Raji (cell line): ENCODE measurements around the gene GTF2F1.

Experiments
- POLR2A ChIP-seq: IDR thresholded peaks from 2 replicates; pipeline ENCODE4 v1.6.1; 2011; ENCODE audit warnings: low read depth, low read length, control low read depth; ENCODE audit not compliant: insufficient read depth

GTF2F1 gene, protein sequence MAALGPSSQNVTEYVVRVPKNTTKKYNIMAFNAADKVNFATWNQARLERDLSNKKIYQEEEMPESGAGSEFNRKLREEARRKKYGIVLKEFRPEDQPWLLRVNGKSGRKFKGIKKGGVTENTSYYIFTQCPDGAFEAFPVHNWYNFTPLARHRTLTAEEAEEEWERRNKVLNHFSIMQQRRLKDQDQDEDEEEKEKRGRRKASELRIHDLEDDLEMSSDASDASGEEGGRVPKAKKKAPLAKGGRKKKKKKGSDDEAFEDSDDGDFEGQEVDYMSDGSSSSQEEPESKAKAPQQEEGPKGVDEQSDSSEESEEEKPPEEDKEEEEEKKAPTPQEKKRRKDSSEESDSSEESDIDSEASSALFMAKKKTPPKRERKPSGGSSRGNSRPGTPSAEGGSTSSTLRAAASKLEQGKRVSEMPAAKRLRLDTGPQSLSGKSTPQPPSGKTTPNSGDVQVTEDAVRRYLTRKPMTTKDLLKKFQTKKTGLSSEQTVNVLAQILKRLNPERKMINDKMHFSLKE

DNA sequence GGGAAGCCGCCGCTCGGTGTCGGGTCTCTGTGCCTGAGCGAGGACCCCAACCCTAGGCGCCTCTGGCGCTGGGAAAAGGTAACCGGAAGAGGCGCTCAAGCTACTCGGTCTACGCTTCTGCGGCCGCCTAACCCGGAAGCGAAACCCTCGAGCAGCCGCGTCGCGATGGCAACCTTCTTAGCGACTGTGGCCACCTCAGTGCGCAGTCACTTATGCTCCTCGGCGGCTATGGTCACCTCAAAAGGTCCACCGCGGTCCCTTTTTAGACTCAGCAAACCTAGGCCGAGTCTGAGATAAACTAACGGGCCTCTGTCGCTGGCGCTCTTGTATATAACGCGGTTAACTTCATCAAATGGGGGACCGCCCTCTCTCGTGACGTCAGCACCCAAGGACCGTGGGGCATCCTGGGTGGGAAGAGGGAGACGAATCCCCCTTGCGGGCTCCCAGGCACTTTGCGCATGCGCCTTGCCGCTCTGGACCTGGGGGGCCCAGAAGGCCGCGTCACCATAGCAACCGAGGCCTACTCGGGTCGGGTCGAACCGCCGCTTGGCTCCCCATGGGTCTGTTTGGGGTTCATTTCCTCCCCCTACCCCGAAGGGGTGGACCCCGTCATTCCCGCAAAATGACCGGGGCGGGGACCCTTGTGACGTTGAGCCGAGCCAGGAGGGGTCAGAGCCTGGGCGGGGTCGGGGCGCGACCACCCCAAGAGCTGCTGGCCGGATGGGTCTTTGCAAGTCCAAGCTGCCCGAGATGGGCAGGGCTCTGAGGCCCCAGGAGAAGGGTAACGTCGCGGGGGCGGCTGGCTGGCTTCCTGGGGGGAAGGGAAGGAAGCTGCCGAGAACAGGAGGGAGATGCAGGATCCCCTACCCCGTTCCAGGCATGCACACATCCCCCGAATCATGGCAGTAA lies at the start of gene GTF2F1:
Gene GTF2F1, minus strand, starts transcription at position 91 of the 909 bp plus-strand sequence. CDS start 169 bp downstream, outside the sequence.
- peak; percentile 70 for TF ChIP-seq POLR2A

DNA sequence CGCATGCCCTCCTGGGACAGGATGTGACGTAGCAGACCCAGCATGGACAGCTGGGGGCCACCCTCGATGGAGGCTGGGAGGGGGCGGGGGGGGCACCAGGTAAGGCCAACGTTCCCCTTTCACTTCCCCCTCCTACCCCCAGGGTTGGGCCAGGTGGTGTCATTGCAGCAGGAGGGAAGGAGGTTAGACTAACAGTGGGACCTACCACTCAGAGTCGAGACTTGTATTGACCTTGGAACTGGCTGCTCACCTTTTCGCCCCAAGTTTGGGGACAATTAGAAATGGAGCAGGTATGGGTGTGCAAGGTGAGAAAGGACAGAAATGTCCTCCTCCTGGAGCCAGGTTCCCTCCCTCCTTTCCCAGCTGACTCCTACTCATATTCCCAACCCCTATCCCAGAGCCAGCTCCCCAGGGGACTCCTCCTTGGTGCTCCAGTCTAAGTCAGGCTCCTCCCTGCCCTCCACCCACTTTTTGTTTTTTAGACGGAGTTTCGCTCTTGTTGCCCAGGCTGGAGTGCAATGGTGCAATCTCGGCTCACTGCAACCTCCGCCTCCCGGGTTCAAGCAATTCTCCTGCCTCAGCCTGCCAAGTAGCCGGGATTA lies 49.2 kb upstream of the GTF2F1 start:
- no peak for TF ChIP-seq POLR2A

DNA sequence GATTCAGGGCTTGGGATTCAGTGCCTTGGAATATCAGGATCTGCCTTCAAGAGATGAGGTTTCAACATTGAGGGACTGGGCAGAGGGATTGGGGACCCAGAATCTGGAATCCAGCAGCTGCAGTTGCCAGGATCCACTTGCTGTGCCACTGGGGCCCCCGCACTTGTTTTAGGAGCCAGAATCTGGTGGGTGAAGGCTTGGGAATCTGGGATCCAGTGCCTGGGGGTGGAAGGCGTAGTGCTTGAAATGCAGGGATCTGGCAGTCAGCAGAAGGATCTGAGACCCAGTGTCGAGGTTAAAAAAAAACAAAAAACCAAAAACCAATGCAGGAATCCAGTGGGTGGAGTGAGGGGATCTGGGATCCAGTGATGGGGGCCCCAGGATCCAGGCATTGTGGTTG lies 47.9 kb upstream of the GTF2F1 start:
- no peak for TF ChIP-seq POLR2A

DNA sequence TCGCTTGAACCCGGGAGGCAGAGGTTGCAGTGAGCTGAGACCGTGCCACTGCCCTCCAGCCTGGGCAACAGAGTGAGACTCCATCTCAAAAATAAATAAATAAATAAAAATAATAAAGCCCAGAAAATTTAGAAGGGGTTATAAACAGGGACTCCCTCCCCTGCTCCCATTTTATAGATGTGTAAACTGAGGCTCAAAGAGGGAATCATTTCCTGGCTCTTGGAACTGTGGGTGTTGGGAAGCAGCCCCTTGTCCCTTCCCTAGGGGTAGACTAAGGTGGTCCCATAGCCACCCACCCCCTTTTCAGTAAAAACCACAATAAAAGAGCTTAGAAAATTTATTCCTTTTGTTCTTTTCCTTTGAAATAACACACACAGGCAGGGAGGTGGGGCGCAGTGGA lies 46.8 kb upstream of the GTF2F1 start:
- TF ChIP-seq POLR2A: no peak

DNA sequence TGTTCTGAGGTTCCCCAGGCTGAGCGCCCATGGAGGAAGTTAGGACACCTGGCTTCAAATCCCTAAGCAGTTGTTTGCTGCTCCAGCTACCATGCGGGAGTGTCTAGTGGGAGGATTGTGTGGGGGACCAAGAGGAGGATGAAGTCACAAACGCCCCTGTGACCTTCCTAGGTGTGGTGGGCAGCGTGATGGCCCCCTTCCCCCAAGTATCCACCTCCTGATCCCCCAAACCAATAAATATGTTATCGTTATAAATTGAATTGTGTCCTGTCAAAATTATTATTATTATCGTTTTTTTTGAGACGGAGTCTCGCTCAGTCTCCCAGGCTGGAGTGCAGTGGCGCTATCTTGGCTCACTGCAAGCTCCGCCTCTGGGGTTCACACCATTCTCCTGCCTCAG lies 40.7 kb upstream of the GTF2F1 start, which contains the start of gene SLC25A41:
Gene SLC25A41, minus strand, starts transcription at position 101 of the 400 bp plus-strand sequence. Its CDS starts 70 bp downstream, at position 31.
- no peak for TF ChIP-seq POLR2A

DNA sequence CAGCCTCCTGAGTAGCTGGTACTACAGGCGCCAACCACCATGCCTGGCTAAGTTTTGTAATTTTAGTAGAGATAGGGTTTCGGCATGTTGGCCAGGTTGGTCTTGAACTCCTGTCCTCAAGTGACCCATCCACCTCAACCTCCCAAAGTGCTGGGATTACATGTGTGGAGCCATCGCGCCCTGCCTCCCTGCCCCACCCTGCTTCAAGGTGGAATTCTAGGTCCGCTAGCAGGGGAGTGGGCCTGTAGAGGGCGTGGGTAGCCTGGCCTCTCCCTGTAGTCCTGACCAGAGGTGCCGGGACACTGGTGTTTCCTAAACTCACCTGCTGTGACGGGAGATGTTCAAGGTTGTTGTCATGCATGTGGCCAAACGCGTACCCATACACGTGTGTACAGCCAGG lies 40.2 kb upstream of the GTF2F1 start:
- TF ChIP-seq POLR2A: no peak

DNA sequence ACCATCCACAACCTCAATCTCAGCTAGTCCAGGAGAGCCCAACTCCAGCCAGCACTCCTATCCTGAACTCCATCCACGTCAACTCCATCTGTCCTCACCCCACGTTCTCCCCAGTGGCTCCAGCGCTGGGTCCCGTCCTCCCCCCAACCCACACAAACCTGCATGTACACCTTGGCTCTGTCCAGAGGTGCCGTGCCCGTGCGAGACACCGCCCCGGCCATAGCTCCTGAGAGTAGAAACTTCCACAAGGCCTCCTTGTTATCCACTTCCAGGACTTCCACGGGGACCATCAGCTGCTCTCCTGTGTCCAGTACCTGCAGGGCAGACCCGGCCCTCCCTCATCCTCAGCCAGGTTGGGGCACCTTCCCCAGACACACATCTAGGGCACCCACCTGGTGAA lies 38.9 kb upstream of the GTF2F1 start:
- TF ChIP-seq POLR2A: no peak

DNA sequence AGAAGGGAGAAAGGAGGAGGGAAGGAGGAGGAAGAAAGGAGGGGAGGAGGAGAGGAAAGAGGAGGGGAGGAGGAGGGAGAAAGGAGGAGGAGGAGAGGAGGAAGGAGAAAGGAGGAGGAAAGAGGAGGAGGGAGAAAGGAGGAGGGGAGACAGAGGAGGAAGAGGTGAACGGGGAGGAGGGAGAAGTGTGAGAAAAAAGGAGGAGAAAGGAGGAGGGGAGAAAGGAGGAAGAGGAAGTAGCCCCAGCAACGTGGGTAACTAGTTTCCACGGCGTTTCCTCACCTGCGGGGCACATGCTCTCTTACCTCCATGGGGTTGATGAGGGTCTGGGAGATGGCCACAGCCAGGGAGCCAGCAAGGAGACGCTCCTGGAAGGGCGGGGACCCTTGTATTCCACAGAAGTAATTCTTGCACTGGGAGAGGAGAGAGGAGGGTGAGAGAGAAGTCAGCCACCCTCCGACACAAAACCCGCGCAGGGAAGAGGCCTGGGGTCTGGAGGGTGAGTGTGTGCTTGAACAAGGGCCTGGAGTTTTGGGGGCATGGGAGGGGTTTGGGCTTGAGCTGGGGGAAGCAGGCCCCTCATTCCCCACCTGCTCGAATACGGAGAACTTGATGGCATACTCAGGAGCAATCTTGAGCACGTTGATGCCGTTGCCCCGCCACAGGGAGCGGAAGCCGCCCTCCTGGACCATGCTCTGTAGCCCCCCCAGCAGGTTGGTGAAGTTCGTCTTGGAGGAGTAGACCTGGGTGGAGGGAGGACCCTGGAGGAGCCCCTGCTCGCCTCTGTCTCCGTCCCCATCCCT lies 36.7 kb upstream of the GTF2F1 start:
- no peak for TF ChIP-seq POLR2A

DNA sequence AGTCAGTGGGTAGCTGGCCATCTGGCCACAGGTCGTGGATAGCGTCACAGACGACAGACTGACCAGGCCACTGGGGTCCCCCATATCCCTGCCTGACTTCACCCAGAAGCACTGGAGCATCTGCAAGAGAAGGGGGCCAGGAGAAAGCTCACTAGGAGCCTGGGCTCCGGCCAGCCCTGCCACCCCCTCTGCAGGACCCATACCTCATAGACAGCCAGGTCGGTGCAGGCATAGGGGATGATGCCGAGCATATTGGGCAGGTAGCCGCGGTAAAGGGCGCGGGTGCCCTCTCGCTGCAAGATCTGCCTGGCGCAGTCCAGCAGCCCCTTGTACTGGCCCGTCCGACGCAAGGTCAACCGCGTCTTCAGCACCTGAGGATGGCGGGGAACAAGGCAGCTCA lies 34.2 kb upstream of the GTF2F1 start:
- TF ChIP-seq POLR2A: no peak

DNA sequence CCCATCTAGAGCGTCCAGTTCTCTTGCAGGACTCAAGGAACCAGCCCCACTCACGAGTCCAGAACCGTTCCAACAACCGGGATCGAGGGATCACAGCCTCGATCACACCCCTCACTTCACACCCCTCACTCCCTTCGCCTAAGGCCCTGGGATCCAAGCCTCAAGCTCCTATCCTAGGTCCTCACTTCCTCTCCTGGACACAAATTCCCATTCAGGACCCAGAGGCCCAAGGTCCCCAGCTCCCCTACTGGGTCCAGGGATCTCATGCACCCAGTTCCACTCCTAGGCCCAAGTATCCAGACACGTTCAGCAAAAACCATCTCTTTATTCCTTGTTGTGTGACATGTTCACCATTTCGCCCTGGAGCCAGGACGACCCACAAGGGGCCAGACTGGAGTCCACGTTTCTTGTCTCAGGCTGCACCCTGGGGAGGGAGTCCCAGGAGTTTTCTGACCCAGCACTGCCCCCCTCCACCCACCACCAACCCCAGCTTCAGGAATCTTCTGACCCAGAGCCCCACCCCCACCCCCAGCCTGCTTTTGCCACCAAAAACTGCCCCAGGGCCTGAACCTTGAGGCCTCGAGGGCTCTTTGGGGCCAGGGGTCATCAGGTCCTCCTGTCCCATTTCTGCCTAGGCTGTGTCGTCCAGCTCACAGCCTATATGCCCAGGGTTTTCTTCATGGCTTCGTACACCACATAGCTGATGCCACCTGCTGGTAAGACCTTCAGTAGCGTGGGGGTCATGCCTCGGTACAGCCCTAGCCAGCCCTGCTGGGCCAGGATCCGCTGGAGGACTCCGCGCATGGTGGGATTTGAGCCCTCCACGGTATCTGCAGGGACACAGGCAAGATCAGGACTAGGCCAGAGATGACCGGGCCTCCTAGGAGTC lies 33.0 kb upstream of the GTF2F1 start:
- no peak for TF ChIP-seq POLR2A

DNA sequence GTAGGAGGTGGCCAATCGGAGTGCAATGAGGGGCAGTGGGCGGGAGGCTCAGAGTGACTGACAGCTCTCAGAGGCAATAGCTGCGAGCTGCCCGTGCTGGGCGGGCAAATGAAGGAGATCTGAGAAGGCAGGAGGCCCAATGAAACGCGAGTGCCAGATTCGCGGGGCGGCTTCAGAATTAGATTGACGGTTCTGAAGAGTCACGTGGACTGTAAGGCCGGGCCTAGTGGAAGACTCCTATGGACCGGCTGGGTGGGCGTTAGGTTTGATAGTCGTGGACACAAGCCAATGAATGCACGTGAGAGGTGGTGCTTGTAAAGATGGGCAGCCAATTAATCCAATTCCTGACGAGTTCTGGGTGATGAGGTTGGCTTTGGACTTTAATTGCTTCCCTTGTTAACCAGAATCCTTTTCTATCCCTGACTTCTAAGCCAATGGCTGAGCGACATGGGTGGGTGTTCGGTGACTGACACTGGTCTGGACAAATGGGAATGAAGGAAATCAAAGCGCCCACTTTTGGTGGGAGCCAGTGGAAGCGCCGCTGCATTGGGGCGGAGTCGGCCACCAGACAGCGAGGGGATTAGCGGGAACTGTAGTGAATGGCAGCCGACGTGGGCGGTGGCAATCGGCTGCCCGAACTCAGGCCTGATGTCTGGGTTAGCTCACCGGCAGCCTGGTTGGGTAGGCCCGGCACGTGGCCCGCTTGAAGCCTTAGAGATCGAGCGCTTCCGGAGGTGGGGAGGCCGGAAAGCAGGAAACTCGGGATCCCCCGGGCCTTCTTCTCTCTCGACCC lies 32.2 kb upstream of the GTF2F1 start:
- TF ChIP-seq POLR2A: peak; percentile 68

DNA sequence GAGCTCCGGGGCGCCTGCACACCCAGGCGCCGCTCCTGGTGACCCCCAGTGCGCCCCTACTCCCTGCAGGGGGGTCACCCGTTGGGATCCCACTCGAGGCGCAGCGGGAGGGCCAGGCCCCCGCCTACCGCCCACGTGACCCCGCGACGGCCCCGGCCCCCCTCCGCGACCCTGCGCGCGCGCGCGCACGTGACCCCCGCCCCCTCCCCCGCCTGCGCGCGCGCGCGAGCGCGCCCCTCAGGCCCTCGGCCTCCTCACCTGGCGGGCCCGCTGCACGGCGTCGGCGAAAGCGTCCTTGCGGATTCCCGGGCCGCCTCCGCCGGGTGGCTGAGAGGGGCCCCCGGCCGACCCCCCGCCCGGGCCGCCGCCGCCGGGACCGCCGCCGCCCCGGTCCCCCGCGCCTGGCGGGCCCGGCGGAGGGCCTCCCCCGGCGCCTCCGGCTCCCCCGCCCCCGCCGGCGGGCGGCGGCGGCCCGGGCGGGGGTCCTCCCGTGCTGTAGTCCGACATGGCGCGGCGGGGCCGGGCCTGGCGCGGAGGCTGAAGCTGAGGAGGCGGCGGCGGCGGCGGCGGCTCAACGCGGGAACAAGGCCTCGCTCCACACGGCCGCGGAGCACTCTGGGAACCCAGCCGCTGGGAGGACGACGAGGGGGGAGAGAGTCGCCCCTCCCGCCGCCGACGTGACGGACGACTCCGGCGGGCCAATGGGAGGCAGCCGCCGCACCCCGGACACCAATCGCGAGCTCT lies 31.4 kb upstream of the GTF2F1 start, which contains the start of gene KHSRP:
Gene KHSRP, minus strand, starts transcription at position 617 of the 744 bp plus-strand sequence. Its CDS starts 110 bp downstream, at position 507.
- peak; percentile 69 for TF ChIP-seq POLR2A
